ENCODE results near the gene PRR35. TPM values are rescaled to one million over a fixed set of nuclear protein-coding genes. Genes with fewer than 3 reads are reported as not detected.
"Not testable (repeated sequence)": the region's sequence is repeated elsewhere in the genome, so short reads cannot be mapped to it uniquely, and the experiment has no call there.

The PRR35 gene
- total RNA-seq, 2 experiments from 2014 or later = not detected

DNA sequence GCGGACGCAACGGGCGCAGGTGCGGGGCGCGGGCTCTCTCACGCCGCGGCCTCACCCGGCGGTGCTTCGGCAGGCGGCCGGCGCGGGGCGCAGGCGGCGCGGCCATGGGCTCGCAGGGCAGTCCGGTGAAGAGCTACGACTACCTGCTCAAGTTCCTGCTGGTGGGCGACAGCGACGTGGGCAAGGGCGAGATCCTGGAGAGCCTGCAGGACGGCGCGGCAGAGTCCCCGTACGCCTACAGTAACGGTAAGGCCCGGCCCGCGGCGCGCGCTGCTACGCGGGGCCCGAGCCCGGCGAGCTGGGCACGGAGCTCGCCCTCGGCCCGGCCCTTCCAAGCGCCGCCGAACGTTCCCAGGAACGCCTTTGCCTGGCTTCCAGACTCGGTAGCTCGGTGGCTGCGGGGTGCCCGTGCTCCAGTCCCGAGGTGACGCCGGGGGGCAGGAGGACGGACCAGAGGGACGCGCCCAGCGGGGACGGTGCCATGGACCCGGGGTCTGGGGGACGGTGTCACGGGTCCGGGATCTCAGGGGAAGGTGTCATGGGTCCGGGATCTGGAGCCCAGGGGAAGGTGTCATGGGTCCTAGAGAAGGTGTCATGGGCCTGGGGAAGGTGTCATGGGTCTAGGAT, 30.1 kb downstream of the PRR35 start:
- ATAC-seq = no peak
- Mint-ChIP-seq H3K4me3 (peak overlapping the region; percentile 79), H3K9me3 (ENCODE audit: low read depth) (no peaks in the 10 kb centered on the region), H3K27me3 (no peaks in the 10 kb centered on the region), H3K36me3 (ENCODE audit: low read depth) (peaks cover 13% of the 10 kb centered on the region), H3K4me1 (peaks cover 22% of the 10 kb centered on the region), H3K27ac (peak overlapping the region; percentile 69)
- peak; percentile 47 for DNase-seq
- ChIA-PET POLR2A (no interaction called here), CTCF (interaction anchor here (0.5 to 0.6 kb wide), 2 partner anchors 33 to 59 kb away, joined by 3 read pairs; partner anchors contain the start of gene WDR90)
- intact Hi-C loops (cut with DNase I, micrococcal nuclease) = no loop called here

GRCh38 chr16:590815-591200, 30.6 kb downstream of the PRR35 start:
- ATAC-seq (no peak), DNase-seq (no peak)
- H3K27ac Mint-ChIP-seq = peak overlapping the region; percentile 69
- intact Hi-C loops (cut with DNase I, micrococcal nuclease) = no loop called here
- peaks cover 22% of the 10 kb centered on the region for H3K4me1 Mint-ChIP-seq
- H3K27me3 Mint-ChIP-seq = no peaks in the 10 kb centered on the region
- ChIA-PET CTCF (interaction anchor here (0.5 to 0.6 kb wide), 2 partner anchors 33 to 58 kb away, joined by 3 read pairs; partner anchors contain the start of gene WDR90), POLR2A (no interaction called here)
- peak overlapping the region; percentile 79 for H3K4me3 Mint-ChIP-seq
- no peaks in the 10 kb centered on the region for H3K9me3 Mint-ChIP-seq (ENCODE audit: low read depth)
- peaks cover 13% of the 10 kb centered on the region for H3K36me3 Mint-ChIP-seq (ENCODE audit: low read depth)

DNA sequence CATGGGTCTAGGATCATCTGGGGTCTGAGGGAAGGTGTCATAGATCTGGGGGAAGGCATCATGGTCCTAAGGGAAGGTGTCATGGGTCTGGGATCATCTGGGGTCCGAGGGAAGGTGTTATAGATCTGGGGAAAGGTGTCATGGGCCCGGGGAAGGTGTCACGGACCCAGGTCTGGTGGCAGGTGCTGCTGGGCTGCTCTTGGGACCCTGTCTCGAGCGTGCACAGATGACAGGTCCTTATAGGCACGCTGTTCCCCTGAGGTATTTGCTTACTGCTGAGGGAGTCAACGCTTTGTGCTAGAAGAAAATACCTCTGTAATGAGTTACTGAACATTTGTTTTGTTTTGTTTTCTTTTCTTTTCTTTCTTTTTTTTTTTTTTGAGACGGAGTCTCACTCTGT, 31.0 kb downstream of the PRR35 start:
- Mint-ChIP-seq H3K36me3 (ENCODE audit: low read depth) (peaks cover 13% of the 10 kb centered on the region), H3K4me1 (peaks cover 25% of the 10 kb centered on the region), H3K27me3 (no peaks in the 10 kb centered on the region), H3K4me3 (peak overlapping the region; percentile 79), H3K27ac (peak overlapping the region; percentile 69), H3K9me3 (ENCODE audit: low read depth) (no peaks in the 10 kb centered on the region)
- ATAC-seq (no peak), DNase-seq (no peak)
- intact Hi-C loops (cut with DNase I, micrococcal nuclease) = no loop called here
- ChIA-PET CTCF (no interaction called here), POLR2A (no interaction called here)

DNA sequence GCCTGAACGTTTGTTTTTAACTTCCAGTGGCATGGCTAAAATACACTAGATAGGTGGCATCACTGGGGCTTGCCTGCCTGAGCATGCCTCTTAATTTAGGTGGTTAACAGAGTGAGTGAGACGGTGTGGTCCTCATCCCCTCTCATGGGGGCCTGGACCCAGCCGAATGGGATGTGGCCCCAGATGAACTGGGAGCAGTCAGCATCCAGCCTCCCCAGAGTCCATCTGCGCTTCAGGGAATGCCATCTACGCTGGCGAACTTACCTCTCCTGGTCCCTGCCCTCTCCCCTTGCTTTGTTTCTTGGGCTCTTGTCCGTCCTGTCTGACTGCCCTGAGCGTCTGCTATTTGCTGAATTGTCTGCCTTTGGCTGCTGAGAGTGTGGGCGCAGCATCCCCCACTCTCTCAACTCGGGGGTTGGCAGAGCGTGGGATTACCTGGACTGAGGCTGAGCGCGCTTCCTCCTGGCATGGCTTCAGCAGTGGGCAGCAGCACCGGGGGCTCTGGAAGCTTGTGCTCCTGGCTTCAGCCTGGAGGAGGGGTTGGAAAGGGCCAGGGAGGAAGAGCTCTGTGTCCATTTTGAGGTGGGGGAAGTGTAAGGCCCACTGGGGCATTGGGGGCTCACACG, 31.8 kb downstream of the PRR35 start:
- CTCF ChIA-PET = interaction anchor here (1.0 kb wide), 1 partner anchor 18 kb away, joined by 4 read pairs; no protein-coding TSS in a partner anchor
- Mint-ChIP-seq H3K27me3 (no peaks in the 10 kb centered on the region), H3K9me3 (ENCODE audit: low read depth) (no peaks in the 10 kb centered on the region), H3K4me1 (peaks cover 25% of the 10 kb centered on the region), H3K36me3 (ENCODE audit: low read depth) (peaks cover 17% of the 10 kb centered on the region), H3K27ac (no peak overlapping the region), H3K4me3 (peak overlapping the region; percentile 79)
- no peak for DNase-seq
- POLR2A ChIA-PET = no interaction called here
- intact Hi-C loops (cut with DNase I, micrococcal nuclease) = no loop called here
- ATAC-seq = no peak

DNA sequence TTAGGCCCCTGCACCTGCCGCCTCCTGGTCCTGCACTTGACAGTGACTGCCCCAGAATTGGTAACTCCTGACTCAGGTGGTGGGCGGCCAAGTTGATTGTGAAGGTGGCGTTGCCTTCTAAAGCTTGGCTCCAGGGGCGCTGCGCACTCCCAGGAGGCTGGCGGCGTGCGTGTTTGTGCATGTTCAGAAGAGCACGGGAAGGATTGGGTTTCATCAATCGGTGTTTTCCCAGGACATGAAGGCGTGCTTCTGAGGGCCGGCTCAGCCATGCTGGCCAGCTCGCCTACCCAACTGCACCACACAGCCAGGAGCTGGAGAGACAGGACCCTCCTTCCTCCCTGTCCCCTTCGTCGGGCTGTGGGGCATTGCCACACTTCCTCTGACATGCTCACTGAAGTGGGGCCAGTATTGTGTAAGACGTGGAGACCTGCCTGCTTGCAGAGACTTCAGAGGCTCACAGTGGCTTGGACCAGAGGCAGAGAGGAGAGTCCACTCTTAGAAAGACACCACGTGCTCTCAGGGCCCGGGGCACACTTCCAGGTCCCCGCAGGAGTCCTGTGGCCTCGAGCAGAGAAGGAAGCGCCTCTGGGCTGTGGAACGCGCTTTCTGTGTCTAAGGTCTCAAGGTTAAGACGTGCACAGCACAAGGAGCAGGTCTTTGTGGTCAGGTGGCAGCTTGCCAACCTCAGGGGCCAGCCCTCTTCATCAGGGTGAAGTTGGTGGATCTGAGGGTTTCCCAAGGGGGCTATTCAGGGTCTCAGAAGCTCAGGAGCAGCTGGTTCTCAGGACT, 32.5 kb downstream of the PRR35 start:
- H3K36me3 Mint-ChIP-seq (ENCODE audit: low read depth) = peaks cover 13% of the 10 kb centered on the region
- intact Hi-C loops (cut with DNase I, micrococcal nuclease) = no loop called here
- ATAC-seq (no peak), DNase-seq (no peak)
- H3K4me1 Mint-ChIP-seq = peaks cover 21% of the 10 kb centered on the region
- no peak overlapping the region for H3K4me3 Mint-ChIP-seq
- CTCF ChIA-PET = interaction anchor here (0.7 to 1.0 kb wide), 2 partner anchors 17 to 194 kb away, joined by 3 to 4 read pairs; no protein-coding TSS in a partner anchor
- POLR2A ChIA-PET = no interaction called here
- no peaks in the 10 kb centered on the region for H3K9me3 Mint-ChIP-seq (ENCODE audit: low read depth)
- no peaks in the 10 kb centered on the region for H3K27me3 Mint-ChIP-seq
- H3K27ac Mint-ChIP-seq = no peak overlapping the region

GRCh38 chr16:593406-593805, 33.2 kb downstream of the PRR35 start:
- intact Hi-C loops (cut with DNase I, micrococcal nuclease) = no loop called here
- no peak for ATAC-seq
- Mint-ChIP-seq H3K27me3 (no peaks in the 10 kb centered on the region), H3K36me3 (ENCODE audit: low read depth) (peaks cover 7% of the 10 kb centered on the region), H3K27ac (no peak overlapping the region), H3K4me1 (peaks cover 21% of the 10 kb centered on the region), H3K4me3 (no peak overlapping the region), H3K9me3 (ENCODE audit: low read depth) (no peaks in the 10 kb centered on the region)
- CTCF ChIA-PET = interaction anchor here (0.7 kb wide), 1 partner anchor 195 kb away, joined by 3 read pairs; no protein-coding TSS in a partner anchor
- POLR2A ChIA-PET = no interaction called here
- no peak for DNase-seq

DNA sequence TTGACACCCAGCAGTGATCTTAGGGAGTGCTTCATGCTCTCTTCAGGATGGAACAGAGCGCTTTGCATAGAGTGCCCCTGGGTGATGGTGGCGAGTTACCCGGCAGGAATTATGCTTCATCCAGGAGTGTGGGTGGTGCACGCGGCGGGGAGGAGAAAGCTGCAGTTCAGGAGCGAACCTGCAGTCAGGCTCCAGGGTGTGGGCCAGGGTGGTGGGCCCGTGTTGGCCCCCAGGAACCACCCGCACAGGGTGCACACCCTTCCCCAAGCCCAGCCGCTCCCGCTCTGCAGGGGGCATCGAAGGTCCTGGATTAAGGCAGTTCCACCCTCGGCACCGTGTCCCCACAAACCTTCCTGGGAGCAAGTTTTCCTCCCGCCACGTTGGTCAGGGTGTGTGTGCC, 33.6 kb downstream of the PRR35 start:
- Mint-ChIP-seq H3K27ac (no peak overlapping the region), H3K4me1 (peaks cover 21% of the 10 kb centered on the region), H3K4me3 (no peak overlapping the region), H3K36me3 (ENCODE audit: low read depth) (peaks cover 4% of the 10 kb centered on the region), H3K27me3 (no peaks in the 10 kb centered on the region), H3K9me3 (ENCODE audit: low read depth) (no peaks in the 10 kb centered on the region)
- ATAC-seq (no peak), DNase-seq (no peak)
- CTCF ChIA-PET = interaction anchor here (0.7 kb wide), 1 partner anchor 195 kb away, joined by 3 read pairs; no protein-coding TSS in a partner anchor
- intact Hi-C loops (cut with DNase I, micrococcal nuclease) = no loop called here
- POLR2A ChIA-PET = no interaction called here

DNA sequence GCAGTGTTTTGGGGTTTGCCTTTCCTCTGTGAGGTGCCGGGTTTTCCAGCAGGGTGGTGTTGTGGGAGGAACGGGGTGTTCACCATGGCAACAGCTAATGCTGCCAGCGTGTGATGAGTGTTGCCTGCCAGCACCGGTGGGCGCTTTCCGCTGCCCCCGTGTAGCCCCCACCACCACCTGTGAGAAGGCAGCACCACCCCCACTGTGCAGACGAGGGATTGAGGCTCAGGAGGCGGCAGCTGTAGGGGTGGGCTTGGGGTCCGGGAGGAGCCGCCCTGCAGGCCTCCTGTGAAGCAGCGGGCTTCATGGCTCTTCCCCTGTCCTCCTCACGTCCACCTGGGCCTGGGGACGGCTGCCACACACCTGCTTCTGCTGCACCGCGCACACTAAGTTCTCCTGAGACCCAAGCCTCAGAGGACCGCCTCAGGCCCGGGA, 34.9 kb downstream of the PRR35 start:
- Mint-ChIP-seq H3K27ac (no peak overlapping the region), H3K27me3 (no peaks in the 10 kb centered on the region), H3K4me3 (no peak overlapping the region), H3K36me3 (ENCODE audit: low read depth) (peaks cover 6% of the 10 kb centered on the region), H3K4me1 (peaks cover 21% of the 10 kb centered on the region), H3K9me3 (ENCODE audit: low read depth) (no peaks in the 10 kb centered on the region)
- DNase-seq (no peak), ATAC-seq (no peak)
- ChIA-PET CTCF (no interaction called here), POLR2A (interaction anchor here (0.6 kb wide), 1 partner anchor 313 kb away, joined by 3 read pairs; no protein-coding TSS in a partner anchor)
- intact Hi-C loops (cut with DNase I, micrococcal nuclease) = no loop called here

DNA sequence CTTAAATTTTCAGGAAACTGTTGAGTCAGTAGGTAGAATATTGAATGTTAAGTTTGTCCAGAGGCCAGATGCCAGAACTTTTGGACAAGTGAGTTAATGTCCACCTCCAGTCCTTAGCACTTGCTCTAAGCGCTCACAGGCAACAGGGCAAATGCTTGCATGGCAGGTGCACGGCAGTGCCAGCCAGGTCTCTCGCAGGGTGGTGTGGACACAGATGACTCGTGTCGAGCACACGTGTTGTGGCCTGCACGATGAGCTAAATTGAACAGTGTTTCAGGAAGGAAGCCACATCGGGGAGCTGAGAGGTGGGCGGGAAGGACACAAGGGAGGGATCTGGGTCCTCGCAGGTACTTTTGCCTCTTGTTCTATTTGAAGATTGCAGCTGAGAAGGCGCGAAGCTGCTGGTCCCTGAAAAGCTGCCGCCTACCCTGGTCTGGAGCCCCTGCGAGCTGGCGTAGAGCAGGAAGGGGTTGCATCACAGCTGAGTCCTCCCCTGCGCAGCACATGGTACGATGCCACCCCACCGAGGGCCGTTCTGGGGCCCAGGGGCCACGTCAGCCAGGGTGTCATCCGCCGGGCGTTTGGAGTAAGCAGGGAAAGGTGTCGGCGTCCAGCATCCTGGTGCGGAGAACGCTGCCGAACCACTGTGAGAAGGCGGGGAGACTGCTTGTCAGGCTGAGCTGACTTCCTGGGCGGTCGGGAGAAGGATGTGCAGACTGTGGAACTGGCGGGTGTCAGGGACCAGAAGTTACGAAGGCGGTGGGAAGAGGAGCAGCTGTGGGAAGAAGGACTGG, 35.9 kb downstream of the PRR35 start:
- Mint-ChIP-seq H3K9me3 (ENCODE audit: low read depth) (no peaks in the 10 kb centered on the region), H3K27me3 (no peaks in the 10 kb centered on the region), H3K36me3 (ENCODE audit: low read depth) (peaks cover 6% of the 10 kb centered on the region), H3K27ac (no peak overlapping the region), H3K4me1 (peaks cover 14% of the 10 kb centered on the region), H3K4me3 (no peak overlapping the region)
- ChIA-PET POLR2A (no interaction called here), CTCF (no interaction called here)
- DNase-seq = no peak
- intact Hi-C loops (cut with DNase I, micrococcal nuclease) = no loop called here
- no peak for ATAC-seq

DNA sequence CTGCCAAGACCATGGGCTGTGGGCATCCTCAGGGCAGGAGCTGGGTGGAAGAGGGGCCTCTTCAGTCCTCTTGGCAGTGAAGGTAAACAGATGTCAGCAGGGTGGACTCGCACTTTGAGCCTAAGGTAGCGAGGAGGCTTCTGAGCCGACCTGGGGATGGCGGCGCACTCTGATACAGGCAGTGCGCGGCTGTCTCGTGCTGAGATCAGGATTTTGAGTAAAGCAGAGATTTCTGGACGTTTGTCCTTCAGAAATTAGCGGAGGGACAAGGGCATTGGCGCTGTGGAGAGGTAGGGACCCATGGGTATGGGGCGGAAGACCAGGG, 36.5 kb downstream of the PRR35 start:
- CTCF ChIA-PET = no interaction called here
- no peak for ATAC-seq
- no peaks in the 10 kb centered on the region for H3K9me3 Mint-ChIP-seq (ENCODE audit: low read depth)
- H3K36me3 Mint-ChIP-seq (ENCODE audit: low read depth) = peaks cover 6% of the 10 kb centered on the region
- POLR2A ChIA-PET = no interaction called here
- no peak overlapping the region for H3K27ac Mint-ChIP-seq
- no peak for DNase-seq
- no peak overlapping the region for H3K4me3 Mint-ChIP-seq
- intact Hi-C loops (cut with DNase I, micrococcal nuclease) = no loop called here
- peaks cover 12% of the 10 kb centered on the region for H3K4me1 Mint-ChIP-seq
- H3K27me3 Mint-ChIP-seq = no peaks in the 10 kb centered on the region

DNA sequence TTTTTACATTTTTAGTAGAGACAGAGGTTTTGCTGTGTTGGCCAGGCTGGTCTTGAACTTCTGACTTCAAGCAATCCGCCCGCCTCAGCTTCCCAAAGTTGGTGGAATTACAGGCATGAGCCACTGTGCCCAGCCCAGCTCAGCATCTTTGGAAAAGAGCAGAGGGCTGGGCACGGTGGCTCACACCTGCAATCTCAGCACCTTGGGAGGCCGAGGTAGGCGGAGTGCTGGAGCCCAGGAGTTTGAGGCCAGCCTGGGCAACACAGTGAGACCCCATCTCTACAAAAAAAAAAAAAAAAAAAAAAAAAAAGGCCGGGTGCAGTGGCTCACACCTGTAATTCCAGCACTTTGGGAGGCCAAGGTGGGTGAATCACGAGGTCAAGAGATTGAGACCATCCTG, 37.5 kb downstream of the PRR35 start:
- H3K27me3 Mint-ChIP-seq; intact Hi-C loops (cut with DNase I, micrococcal nuclease); ATAC-seq; H3K9me3 Mint-ChIP-seq (ENCODE audit: low read depth); H3K4me1 Mint-ChIP-seq; DNase-seq; H3K36me3 Mint-ChIP-seq (ENCODE audit: low read depth); H3K4me3 Mint-ChIP-seq; H3K27ac Mint-ChIP-seq; POLR2A ChIA-PET: not testable (repeated sequence)
- CTCF ChIA-PET = interaction anchor here (0.8 kb wide), 1 partner anchor 66 kb away, joined by 3 read pairs; no protein-coding TSS in a partner anchor

Data from activated CD4-positive, alpha-beta T cell treated with anti-CD3 and anti-CD28 coated beads for 36 hours (primary cell).